Hypothalamus (tissue), 51 donors: ENCODE data around the gene TSPAN9.

Source experiments
- DNase-seq, 51 donors: peaks; one replicate each; lab custom pipeline; 2025; lab: John Stamatoyannopoulos, UW

TSPAN9 gene

DNA sequence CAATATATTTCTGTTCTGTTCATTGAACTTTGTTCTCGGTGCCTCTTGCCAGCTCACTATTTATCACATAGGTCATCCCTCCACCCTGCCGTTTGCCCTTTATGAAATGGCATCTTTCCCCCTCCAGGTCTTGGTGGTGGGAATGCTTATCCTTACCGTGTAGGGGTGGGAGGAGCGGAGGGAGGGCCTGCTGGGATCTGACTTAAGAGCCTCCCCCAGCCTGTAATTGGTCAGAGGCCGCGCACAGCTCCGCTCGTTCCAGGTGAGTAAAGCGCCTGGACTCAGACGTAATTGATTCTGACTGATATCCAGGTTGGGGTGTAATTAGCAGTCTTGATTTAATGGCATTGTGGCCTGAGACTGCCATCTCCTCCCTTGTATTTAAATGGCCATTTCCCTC lies 185.3 kb downstream of the TSPAN9 start:
- DNase-seq: no peak

DNA sequence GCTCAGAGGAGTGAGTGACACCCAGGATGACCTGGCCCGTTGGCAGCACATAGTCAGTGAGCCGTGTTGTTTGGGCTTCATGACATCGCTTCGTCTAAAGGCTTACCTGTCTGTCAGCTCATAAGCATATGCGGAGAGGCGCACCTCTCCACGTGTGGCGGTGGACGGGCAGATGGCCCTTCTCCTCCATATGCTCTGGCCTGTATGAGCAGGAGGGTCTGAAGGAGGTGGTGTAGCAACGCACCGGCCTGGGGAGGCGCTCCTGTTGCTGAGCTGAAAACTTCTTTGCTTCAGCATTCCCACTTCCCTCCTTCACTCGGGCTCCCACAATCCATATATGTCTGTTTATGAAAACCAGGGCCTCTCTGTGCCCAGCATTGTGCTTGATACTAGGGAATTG lies 186.1 kb downstream of the TSPAN9 start:
- no peak for DNase-seq

DNA sequence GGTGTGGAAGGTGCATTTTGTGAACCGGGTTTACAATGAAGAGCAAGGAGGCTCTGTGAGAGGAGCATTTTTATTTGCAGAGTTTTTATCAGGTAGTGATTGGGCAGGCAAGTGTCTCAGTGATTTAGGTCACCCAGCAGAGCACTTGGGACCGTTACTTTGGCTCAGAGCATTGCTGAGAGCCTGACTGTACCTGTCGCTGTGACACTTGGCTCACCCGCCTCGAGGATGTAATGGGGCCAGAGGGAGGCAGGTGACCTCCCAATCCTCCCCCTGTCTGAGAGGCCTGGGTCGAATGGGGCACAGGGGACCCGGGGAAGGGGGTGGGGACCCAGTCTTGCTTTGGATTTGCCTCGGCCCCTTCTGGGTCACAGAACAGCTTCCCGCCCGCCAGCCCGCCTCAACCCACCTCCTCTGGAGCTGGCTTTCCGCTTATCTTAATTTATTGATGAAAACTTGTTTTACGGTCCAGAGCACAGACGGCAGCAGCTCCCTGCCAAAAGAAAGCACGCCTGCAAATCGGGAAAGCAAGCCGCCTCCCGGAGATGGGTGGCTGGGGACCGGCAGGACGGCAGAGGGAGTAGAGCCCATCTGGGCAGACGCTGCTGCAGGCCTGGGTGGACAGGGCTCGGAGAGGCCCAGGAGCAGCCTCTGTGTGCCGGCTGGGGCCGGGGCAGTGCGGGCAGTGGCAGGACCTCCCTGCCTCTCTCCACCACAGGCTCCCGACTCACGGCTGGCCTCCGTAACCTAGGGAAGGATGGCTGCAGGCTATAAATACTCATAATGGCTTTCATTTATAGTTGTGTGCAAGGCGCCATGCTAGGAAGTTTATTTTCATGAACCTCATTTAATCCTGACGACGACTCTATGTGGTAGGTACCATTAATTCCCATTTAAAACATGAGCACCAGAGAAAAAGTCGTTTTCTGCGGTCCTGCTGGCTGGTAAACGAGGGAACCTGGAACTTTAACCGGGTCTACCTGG lies 187.1 kb downstream of the TSPAN9 start:
- no peak for DNase-seq

DNA sequence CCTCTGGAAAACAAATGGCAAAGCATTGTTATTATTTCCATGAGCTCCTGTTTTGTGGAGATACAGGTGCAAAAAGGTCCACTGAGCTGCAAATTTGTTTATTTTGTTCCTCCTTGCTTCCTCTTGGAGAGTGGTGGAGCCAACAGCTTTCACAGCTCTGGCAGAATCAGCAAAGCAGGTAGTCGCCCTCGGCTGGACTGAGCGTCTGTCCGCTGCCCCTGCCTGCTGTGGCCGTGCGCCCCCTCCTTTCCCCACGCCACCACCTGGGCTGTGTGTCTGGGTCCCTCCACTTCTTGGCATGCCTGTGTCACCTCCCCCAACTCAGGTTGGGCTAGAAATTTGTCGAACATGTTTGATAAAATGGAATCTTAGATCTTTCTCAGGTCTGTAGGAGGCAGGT lies 188.2 kb downstream of the TSPAN9 start:
- no peak for DNase-seq

DNA sequence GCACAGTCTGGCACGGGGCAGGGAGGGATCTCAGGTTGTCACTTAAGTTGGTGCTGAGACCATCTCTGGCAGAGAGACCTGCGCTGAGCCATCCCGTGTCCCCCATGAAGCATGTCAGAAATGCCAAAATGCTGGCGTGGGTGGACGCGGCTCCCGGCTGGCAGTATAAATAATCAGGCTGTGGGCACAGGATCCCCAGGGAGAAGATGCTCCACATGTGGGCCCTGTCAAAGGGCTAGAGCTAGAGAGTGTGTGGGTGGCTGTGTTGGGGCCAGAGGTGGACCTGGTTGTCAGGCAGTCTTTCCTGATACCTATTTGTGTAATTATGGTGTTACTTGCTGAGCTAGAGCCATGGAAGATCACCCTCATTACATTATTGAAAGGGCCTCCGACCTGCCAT lies 189.5 kb downstream of the TSPAN9 start:
- no peak for DNase-seq

DNA sequence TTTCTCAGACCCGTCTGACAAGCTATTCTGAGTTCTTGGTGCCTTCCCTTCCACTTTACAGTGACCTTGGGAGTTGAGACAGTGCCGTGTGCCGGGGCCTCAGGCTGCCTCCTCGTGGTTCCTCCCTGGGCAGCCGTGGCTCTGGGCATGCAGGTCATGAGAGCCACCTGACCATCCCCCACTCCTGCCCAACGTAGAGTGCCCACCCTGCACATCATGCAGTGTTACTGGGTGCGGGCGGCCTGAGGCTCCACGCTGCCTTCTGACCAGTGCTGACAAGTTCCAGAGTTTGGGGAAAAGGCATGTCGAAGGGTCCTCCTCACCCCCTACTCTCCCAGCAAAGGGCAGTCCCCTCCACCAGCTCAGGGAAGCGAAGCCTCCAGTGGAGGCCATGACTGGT lies 190.5 kb downstream of the TSPAN9 start:
- DNase-seq: no peak

DNA sequence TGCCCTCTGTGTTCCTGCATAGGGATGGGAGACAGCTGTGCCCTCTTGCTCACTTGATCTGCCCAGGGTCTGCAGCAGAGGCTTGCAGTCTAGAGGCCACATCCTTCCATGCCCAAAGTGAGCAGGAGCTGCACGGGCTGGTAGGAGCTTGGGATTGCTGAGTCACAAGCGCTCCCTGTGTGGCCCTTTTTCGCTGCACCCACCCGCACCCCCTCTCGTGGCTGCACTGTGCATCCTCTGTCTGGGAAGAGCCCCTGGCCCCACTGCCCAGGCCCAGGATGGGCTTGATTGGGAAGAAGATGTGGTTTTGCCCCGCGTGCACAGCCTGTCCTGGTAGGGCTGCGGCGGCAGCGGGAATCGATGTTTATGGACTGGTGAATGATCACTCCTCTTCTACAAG lies 192.4 kb downstream of the TSPAN9 start:
- no peak for DNase-seq

DNA sequence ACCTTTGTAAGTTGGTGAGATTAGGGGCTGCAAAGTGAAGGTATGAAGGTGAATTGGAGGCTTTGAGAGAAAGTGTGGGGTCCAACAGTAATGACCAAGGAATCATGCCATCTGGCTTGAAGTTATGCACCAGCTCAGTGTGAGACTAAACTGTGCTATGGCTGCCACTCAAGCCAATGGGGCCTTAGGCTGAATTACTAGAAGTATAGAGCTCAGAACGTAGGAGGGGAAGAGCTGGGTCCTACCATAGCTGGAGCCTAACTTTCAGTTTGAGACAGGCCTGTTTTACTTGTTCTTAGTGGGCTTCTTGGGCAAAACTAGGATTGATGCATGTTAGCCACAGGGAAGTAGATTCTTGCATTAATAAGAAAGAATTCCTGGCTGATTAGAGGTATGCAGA lies 194.0 kb downstream of the TSPAN9 start:
- no peak for DNase-seq

DNA sequence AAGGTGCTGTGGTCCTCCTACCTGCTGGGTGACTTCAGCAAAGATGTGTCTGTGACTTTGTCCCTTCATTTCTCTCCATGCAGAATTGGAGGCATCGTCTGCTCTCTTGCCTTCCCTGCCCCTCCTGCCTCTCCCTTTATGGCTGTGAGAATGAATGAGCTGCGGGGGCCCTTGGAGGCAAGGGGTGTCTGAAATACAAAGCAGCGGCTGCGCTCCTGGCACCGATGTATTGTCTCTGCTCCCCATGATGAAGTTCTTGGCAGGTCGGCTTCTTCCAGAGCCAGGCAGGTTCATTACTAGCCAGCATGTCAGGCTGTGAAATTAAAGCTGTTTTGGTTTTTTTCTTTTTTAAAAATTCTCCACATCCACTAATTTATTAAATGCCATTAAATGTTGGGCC lies 194.5 kb downstream of the TSPAN9 start:
- peak in 1 of 51 donors; percentile 2 for DNase-seq

DNA sequence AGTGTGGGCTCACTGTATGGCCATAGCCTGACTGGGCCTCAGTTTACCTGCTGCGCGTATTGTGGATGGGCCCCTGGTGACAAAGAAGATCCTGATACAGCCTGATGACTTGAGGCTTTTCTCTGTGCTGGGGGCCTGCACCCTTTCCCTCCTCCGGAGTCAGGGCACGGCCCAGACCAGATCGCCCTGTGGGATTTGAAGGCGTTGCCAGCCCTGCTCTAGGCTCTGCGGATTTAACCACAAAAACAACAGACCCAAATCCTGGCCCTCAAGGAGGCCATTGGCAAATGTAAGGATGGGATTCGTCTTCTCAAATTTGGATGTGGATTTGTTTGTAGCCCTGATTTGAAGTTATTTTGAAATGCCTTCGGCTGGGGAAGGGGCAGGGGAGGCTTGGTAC lies 195.8 kb downstream of the TSPAN9 start:
- DNase-seq: no peak

DNA sequence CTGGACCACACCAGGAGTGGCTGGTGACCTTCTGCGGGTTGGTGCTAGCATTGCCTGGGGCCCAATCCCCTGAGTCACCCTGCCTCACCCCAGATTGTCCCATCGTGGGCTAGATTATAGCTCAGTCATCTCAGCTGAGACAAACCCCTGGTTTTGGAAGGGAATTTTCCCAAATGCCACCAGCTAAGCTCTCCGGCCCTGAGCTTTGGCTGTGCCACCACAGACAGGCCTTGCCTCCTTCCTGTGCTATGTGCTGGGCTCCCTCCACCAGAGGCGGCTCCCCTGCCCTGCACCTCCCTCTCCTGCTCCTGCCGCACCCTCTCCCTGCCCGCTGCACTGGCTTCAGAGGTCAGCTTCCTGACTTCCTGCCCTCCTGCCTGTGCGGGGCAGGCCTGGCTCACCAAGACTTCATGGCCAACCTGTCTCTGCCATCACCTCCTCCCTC lies 196.3 kb downstream of the TSPAN9 start:
- DNase-seq: no peak

DNA sequence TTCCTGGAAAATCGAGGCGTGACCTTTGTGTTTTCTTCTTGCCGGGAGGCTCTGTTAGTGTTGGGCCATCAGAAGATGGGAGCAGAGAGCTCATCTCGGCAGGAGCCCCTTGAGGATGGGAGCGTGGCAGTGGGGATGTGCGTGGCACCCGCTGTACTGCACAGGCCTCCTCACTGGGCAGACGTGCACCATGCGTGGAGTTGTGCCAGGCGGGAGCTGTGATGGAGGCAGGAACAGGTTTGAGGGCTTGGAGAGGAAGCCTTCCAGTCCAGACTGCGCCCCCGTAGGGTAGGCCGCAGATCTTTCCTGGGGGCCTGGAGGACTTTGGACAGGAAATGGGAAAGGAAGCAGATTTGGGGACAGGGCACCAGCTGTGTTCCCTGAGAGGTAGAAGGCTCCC lies 197.5 kb downstream of the TSPAN9 start:
- DNase-seq: no peak

DNA sequence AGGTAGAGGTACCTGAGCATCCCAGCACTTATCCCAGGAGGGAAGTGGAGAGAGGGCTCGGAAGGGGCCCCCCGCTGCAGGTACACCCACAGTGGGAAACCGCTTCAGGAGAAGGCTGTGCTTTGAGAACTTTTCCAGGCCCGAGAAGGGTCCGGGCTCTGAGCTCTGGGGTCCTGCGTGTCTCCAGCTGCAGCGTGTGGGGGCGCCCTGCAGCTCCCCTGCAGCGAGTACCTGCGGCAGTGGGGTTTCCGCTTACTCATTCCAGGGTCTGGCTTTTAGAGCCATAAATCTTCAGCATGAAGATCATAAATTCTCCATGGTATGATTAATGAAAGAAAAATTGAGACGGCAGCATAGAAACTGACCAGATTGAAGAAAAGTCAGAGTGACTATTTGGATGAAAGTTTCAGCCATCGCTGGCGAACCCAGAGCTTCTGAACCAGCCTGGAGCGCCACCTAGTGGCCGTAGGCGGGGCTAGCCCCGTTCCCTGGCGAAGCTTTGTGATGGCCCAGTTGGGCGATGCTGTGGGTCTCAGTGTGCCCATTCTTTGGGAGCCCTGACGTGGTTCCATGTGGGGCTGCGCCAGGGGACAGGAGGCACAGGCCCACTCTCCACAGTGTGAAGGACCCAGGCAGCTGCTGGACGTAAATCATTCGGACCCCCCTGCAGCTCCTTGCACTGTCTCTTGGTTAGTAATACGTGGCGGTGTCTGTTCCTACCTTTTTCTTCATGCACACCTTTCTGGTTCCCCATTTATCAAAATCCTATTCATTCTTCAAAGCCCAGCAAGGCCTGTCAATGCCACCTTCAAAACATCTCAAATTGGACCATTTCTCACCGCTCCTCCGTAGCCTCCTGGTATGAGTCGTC lies 198.2 kb downstream of the TSPAN9 start:
- DNase-seq: peak in 45 of 51 donors; percentile 7 to 79 (median 44)

DNA sequence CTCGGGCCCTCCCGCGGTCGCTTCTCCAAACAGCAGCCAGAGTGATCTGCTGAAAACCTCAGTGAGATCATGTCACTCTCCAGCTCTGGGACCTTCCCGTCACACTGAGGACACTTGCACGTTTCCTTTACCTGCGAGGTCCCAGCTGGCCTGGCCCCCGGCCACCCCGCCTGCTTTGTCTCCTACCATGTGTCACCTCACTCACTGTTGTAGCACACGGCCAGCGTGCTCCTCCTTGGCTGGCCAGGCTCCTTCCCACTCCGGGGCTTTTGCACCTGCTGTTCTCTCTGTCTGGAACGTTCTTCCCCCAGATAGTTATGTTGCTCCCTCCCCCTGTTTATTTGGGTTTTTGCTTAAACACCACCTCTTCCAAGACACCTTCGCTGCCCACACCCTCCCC lies 199.0 kb downstream of the TSPAN9 start:
- no peak for DNase-seq

DNA sequence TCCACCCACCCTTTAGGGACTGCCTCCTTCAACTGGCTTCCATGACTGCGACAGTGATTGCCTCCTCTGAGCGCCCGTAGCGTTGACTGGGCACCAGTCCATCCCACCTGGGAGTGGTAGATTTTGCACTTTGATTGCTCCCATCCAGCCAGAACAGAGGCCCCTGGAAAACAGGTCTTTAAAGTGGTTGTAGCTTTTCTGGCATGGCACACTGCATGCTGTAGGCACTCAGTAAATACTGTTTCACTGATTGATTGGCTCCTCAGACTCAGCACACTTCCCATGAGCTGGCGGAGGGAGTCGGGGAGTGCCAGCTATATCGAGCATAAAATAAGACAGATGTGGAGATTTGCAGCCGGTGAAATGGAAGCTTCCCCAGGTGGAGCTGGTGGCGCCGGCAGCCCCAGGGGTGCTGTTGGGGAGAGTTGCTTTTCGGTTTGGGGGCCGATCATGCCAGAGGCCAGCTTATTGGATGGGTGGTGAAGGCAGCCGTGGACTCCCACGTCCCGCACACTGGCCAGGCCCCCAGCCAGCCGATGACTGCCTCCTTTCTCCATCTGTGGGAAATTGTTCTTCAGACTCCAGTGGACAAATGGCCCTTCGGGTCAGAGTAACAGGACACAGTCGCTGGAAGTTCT lies 200.2 kb downstream of the TSPAN9 start:
- no peak for DNase-seq

DNA sequence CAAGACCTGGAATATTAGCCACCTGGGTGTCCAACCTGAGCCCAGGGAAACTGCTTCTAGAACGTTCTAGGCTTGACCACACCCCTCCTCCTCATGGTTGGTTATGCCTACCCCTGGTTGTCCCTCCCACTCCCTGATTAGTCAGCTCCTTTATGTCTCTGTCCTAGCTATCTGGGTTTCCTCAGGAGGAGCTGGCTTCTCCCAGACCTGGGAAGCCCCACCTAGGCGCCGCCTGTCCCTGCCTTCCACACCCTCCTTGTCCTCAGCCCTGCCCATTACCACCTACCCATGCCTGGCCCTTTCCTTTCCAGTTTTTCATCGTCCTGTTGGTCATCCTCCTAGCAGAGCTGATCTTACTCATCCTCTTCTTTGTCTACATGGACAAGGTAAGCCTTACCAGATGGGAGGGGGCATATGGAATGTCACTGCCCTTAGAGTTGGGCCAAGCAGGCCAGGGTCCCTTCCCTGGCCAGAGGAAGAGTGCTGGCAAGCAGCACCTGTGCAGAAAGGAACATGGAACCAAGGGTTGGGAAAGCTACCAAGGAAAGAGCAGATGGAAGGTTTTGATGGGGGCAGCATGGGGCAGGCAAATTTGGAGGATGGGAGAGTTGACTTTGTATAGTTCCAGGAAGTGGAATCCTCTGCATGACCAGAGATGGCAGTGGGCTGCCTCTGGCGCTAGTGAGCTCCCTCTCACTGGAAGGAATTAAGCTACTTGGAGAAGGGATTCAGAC lies 201.7 kb downstream of the TSPAN9 start:
- no peak for DNase-seq

DNA sequence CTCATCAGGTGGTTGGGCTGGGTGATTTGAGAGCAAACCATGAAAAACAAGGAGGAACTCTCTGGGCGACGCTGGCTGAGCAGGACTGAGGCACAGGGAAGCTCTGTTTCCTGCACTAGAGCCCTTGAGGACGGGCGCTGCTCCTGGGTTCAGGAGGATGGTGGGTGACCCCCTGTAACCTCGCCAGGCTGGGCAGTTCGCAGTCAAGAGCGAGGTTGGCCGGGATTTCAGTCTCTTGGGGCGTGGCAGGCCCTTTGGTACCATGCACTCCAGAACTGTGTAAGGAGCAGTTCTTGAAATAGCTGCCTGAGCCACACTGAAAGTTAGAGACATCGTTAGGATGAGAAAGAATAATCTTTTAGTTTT lies 202.2 kb downstream of the TSPAN9 start:
- no peak for DNase-seq

DNA sequence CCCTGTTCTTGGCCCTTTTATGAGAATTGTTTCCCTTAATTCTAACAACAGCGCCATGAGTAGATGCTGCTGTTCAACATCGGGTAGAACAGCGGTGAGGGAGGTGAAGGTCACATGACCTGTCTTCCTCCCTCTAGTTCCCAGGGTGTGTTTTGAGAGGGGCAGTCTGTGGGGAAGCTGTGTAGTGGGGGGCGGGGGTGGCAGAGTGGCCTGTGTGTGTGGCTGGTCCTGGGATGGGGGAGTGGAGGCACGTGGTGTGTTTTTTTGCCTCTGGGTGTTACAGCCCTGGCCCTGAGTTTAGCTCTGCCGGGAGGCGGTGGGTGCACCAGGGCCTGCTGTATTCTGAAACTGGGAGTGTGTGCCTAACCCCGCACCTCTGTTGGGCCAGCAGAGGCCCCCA lies 202.7 kb downstream of the TSPAN9 start:
- DNase-seq: no peak

DNA sequence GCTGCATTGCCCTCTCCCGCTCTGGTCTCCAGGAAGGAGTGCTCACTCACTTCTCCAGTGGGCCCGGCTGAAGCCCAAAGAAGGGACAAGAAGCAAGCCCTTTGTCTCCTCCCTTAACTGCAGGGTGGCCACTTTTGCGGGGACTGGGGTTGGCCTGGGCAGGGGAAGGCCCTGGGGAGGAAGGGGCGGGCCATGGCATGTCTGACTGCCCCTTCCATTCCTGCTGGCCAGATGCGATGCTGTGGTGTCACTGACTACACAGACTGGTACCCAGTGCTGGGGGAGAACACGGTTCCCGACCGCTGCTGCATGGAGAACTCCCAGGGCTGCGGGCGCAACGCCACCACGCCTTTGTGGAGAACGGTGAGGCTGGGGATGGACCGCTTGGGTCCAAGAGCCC lies 203.8 kb downstream of the TSPAN9 start:
- DNase-seq: no peak

DNA sequence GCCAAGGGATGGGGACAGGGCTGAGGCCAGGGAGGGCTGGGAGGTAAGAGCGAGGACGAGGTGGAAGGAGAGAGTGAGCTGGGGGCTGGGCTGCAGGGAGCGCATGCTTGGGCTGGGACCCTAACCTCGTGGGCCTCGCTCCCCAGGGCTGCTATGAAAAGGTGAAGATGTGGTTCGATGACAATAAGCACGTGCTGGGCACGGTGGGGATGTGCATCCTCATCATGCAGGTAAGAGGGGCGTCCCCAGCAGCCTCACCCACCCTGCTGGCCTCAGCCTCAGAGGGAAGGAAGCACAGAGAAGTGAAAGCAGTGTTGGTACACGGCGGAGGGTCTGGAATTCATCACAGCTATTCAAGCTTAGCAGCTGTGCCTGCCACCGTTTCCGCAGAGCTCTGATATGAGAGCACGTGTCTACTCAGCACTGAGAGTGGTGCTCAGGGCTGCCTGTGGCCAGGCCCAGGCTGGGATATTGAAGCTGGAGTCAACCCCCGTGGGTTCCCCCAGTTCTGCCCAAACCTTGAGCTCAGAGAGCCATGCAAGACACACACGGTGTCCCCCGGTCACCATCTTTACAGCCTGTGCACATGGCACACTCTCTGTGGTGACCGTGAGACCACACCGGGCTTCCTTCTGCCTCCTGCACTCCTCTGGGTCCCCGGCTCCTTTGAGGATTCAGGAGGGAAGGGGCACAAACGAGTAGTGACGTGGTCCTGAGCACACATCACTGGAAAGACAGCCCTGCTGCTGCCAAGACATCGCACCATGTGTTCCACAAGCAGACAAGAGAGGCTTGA lies 204.6 kb downstream of the TSPAN9 start:
- DNase-seq: no peak
